ENCODE measurements around the gene SNRPF.
A peak's percentile ranks its signal among the peaks of the same experiment; 100 is the strongest.

Gene SNRPF

DNA sequence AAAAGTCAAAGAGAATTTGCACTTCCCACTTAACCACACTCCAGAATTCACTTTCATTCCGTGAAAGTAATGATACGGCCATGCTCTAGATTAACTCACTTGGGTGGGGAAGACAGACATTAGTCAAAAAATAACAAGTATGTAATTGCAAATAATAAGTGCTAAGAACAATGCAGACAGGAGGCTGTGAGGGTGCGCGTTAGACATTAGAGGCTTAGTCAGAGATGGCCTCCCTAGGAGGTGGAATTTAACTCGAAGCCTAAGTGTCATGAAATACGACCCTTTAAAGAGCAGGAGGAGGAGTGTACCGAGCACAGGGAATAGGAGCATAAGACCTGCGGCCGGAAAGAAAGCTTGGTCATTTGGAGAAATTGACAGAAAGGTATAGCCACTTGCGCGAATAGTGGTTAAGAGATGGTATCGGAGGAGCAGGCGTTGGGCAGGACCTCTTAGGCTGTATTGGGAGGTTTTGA lies 628 bp downstream of the SNRPF start:
- peak; percentile 48 for DNase-seq (ENCODE audit: low read depth)

DNA sequence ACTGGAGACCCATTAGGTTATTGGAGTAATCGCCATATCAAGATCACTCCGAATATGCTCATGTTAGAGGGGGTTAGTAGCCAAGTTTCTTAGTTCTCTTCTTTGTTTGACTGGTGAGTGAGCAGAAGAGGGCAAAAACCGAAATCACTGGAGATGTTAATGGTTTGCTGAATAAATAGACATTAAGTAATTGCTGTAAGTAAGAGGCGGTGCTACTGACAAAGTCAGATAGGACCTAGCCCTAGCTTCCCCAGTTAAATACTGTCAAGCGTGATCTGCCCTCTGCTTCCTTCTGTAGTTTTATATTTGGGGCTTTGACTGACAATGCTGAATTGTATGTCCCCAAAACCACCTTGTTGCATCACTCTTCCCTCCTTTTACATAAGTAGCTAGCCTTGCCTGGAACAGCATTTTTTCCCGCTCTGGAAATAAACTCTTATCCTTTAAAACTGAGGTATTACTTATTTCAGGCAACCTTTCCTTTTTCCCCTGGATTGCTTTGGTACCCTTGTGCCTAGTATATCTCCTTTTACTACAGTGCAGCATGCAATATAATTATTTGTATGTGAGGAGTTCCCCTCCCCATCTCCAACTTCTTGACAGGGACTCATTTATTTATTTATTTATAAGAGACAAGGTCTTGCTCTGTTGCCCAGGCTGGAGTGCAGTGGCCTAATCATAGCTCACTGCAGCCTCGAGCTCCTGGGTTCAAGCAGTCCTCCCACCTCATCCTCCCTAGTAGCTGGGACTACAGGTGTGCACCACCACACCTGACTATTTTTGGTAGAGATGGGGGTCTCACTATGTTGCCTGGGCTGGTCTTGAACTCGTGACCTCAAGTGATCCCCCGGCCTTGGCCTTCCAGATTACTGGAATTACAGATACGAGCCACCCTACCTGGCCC lies 1.4 kb downstream of the SNRPF start:
- DNase-seq (ENCODE audit: low read depth), result no peak

DNA sequence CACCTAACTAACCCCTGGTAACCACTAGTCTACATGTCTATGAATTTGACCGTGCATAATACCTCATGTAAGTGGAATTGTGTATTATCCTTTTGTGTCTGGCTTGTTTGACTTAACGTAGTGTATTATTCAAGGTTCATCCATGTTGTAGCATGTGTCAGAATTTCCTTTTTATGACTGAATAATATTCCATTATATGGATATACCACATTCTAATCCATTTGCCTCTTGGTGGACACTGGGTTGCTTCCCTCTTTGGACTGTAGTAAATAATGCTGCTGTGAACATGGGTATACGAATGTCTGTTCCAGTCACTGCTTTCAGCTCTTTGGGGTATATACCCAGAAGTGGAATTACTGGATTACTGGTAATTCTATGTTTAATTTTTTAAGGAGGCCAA lies 3.3 kb downstream of the SNRPF start:
- DNase-seq (ENCODE audit: low read depth), result no peak

- no peak for DNase-seq (ENCODE audit: low read depth)
These were observed 4.6 kb downstream of the SNRPF start for GRCh38 chr12:95863337-95863736.

DNA sequence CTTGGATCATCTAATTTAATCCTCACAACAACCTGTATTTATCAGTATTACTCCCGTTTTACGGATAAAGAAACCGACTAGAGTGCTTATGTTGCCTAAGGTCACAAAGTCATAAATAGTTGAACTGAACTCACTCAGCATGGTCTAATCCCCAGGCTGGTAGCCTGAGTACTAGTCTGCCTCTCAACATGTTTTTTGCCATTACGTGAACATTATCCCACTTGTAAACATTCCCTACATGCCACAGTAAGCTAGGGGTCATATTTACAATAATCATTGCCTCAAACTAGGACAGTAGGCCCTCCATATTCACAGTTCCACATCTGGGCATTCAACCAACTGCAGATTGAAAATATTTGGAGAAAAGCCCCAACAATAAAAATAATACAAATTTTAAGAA lies 12.1 kb downstream of the SNRPF start:
- DNase-seq (ENCODE audit: low read depth), result peak; percentile 18

DNA sequence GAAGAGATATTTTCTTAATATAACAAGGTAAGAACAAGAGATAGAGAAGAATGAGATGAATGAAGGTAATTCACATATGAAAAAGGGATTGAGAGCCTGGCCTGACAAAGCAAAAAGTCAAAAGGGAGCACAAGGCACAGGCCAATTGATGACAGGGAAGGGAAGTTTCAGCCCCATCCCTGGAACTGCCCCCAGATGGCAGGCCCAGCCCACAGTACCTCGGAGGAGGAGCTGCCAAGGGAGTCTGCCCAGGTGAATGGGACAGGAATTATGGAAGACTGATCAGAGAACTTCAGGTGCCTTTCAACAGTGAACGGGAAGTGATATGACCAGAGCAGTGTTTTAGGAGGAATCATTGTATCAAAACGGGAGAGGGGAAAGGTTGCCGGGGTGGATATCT lies 15.7 kb downstream of the SNRPF start:
- no peak for DNase-seq (ENCODE audit: low read depth)

DNA sequence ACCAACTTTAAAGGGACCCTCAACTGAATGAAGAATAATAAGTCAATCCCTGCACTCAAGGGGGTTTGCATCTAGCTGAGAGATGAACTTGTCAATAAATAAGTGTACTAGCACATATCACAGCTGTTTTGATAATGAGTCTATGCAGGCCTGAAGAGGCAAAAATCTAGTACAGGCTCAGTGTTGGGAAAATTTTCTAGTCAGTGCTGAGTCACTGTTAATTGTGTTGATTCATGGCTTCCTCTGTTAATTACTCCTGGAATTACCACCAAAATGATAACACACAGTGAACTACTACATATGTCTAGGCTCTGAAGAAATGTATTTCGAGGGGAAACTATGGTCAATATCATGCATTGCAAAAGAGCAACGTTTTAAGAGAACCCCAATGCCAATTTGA lies 18.9 kb downstream of the SNRPF start:
- DNase-seq (ENCODE audit: low read depth), result no peak

- no peak for DNase-seq (ENCODE audit: low read depth)
These were observed 22.1 kb downstream of the SNRPF start for GRCh38 chr12:95880895-95881294.

DNA sequence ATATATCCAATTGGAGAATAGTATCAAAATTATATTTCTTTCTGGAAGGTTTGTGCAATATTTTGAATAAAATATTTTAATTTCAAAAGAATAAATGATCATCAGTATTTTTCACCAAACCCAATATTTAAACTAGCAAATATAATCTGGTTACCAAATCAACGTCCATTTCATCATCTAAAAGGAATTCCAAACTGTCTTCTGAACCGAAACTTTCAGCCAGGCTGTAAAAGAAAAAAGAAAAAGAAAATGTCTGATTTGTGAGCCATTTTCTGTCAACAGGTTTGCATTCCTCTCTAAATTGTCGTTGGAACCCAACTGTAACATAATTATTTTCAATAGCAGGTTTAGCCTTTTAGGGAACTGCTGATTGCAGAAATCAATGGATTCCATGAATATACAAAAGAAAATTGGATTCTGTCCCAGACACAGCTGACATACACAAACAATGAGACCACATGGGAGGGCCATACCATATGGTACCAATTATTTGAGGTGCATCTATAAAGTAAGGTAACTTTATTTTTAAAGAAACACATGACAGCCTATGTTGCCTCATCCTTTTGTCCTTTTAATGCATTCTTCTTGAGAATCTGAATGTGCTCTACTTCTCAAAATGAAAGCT lies 22.7 kb downstream of the SNRPF start:
- peak; percentile 38 for DNase-seq (ENCODE audit: low read depth)

GRCh38 chr12:95882080-95882479 lies 23.3 kb downstream of the SNRPF start:
- DNase-seq (ENCODE audit: low read depth), result peak; percentile 23

- no peak for DNase-seq (ENCODE audit: low read depth)
These were observed 24.1 kb downstream of the SNRPF start for GRCh38 chr12:95882873-95883272.

- DNase-seq (ENCODE audit: low read depth), result no peak
These were observed 26.2 kb downstream of the SNRPF start for GRCh38 chr12:95884998-95885397.

GRCh38 chr12:95887311-95887710 lies 28.6 kb downstream of the SNRPF start:
- no peak for DNase-seq (ENCODE audit: low read depth)

DNA sequence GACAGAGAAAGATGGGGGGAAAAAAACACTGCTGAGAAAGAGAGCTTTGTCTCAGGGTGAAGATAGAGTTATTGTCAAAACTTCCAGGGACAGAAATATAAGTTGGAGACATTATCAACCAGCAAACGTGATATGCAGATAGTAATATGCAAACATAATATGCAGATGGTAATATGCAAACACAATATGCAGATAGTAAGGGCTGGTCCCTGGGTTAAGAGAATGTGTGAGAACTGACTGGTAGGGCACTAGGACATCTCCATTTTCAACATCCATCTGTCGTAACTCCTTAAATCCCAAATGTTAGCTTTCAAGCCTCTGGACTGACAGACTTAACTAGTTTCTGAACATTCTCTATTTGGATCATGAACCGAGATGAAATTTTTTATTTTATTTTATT lies 32.2 kb downstream of the SNRPF start:
- no peak for DNase-seq (ENCODE audit: low read depth)

DNA sequence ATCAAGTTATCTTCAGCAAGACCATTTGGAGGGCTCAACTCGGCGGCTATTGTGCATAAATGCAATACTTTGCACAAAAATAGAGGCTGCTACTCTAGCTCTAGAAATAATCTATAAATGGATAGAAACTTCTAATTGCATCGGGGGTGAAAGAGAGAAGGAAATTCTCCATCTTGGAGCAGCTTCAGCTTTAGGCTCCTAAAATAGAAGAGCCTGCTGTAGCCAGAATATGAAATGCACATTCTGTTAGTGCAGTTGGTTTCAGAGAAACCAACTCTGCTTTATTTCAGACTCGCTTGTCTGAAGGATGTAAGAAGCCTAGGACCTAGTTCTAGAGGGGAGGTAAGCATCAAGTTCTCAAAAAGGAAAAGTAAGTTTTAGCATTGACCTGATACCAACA lies 38.1 kb downstream of the SNRPF start:
- no peak for DNase-seq (ENCODE audit: low read depth)

DNA sequence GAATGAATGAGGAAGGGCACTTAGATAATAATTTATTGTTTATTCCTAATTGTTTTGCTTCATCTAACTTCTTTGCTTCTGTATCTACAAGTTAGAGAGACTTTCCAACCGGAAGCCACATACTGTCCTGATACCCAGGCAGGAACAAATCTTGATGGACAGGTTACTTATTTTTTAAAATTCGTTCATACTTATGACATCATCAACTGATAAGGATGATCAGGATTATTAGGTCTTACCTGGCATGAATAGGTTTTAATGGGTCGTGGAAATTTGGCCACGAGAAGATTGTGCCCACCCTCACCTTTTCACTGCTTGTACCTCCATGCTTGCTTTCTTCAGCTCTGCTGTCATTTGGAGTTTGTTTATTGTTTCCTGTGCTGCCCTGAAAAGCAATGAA lies 39.3 kb downstream of the SNRPF start:
- no peak for DNase-seq (ENCODE audit: low read depth)

DNA sequence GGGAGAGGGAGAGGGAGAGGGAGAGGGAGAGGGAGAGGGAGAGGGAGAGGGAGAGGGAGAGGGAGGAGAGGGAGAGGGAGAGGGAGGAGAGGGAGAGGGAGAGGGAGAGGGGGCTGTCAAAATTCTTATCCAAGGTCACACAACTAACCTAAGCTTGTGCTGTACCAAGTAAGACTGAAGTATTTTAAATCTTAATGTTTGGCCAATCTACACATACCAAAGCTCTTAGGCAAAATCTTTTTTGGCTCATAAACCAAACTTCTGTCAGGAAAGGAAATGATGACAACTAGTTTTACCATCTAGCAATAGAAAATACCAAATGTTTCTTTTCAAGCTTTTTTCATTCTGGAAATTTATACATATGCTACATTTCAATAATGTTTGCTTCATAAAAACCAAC lies 49.8 kb downstream of the SNRPF start:
- peak; percentile 54 for DNase-seq (ENCODE audit: low read depth)

DNA sequence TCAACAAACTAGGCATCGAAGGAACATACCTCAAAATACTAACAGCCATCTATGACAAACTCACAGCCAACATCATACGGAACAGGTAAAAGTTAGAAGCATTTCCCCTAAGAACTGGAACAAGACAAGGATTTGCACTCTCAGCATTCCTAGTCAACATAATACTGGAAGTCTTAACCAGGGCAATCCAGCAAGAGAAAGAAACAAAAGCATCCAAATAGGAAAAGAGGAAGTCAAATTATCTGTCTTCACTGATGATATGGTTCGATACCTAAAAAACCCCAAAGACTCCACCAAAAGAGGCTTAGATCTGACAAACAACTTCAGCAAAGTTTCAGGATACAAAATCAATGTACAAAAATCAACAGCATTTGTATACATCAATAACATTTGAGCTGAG lies 51.1 kb downstream of the SNRPF start:
- DNase-seq (ENCODE audit: low read depth), result no peak
